Right lobe of liver (tissue), 4 donors: ENCODE measurements around the gene SMIM26.

ENCODE experiments used
- POLR2A ChIP-seq: fragments of 450-650 bp; IDR thresholded peaks from one replicate; pipeline ENCODE4 v1.6.1; 2017; ENCODE audit warnings: antibody characterized with exemption, mild to moderate bottlenecking
- TF ChIP-seq, protein P1 (sequence below), 4 donors: fragments of 200-600 bp in 3 of 4; fragments of 450-650 bp in 1 of 4; IDR thresholded peaks; one replicate each; pipeline versions ENCODE4 v1.5.1 to v1.8.0; 2016 to 2022; ENCODE audit warnings: antibody characterized with exemption in 4 of 4, mild to moderate bottlenecking in 2 of 4
- donor health status: DM: no; HTN: no; CAD: no.
- donor health status: DM: no; HTN: no; CAD: no.
- donor health status: DM: no; HTN: yes; CAD: no.

DNA sequence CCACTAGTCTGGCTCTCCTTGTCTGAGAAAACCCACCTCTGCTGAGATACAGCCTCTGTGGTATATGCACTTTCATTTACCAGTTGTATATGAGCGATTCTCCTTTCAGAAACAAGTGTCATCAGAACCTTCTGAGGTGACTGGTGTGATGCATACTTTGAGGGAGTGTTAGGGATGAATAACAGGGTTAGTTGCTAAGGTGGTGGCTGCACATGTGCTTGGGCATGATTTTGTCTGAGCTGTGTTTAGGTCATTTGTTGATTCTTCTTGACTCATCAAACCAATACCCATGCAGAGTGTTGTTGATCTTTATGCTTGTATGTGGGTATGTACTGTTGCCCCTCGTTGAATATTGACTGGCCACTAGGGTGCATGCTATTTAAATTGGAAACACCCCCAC is 46.3 kb downstream of the SMIM26 start:
- TF ChIP-seq, protein P1, sequence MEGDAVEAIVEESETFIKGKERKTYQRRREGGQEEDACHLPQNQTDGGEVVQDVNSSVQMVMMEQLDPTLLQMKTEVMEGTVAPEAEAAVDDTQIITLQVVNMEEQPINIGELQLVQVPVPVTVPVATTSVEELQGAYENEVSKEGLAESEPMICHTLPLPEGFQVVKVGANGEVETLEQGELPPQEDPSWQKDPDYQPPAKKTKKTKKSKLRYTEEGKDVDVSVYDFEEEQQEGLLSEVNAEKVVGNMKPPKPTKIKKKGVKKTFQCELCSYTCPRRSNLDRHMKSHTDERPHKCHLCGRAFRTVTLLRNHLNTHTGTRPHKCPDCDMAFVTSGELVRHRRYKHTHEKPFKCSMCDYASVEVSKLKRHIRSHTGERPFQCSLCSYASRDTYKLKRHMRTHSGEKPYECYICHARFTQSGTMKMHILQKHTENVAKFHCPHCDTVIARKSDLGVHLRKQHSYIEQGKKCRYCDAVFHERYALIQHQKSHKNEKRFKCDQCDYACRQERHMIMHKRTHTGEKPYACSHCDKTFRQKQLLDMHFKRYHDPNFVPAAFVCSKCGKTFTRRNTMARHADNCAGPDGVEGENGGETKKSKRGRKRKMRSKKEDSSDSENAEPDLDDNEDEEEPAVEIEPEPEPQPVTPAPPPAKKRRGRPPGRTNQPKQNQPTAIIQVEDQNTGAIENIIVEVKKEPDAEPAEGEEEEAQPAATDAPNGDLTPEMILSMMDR (IDR thresholded peaks at IDR 0.05) = no peak
- no peak for TF ChIP-seq POLR2A
